ENCODE data around the gene SLC35F4.
"Not testable (repeated sequence)": the region's sequence is repeated elsewhere in the genome, so short reads cannot be mapped to it uniquely, and the experiment has no call there.

Gene SLC35F4

DNA sequence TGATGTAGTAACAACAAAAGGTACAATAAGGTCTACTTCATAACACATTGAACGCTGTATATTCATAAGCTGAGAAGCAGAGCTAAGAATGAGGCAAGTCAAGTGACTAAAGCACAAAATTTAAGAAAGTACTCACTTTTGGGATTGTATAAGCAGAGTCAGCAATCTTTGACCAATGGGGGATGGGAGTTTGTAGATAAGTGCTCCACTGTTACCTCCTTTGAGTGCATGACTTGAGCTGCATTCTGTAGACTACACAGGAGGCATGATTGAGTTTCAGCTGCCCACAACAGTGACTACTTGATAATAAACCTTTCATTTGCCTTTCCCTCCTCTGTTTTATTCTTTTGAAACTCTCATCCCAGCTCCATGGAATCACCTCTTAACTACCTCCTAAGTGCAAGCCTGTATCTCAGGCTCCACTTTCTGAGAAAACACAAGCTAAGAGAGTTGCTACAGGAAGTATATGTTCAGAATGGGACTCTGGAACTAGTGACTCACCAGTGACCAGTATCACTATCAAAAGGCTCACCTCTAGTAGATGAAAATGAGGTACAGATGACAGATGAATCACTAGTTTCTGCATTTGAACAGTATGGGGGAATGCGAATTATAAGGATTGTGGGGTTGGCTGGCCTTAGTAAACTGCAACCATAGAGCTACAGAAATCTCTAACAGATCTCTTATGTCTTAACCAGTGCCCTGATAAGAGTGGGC is 49.2 kb downstream of the SLC35F4 start:
- intact Hi-C loops (cut with DNase I) = no loop called here
- DNase-seq = no peak

DNA sequence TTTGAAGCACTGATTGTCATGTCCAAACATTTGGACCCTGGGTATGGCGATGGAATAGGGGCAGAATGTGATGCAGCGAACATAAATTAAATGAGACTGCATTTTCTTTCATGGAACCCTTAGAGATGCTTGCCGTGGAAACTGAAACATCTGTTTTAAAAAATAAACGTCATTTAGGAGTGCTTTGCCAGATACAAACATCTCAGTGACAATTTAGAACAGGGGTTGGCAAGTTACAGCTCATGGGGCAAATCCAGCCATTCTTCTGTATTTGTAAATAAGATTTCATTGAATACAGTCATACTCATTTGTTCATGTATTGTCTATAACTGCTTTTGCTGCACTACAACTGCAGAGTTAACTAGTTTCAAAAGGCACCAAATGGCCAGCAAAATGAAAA is 51.2 kb downstream of the SLC35F4 start:
- no peak for DNase-seq
- intact Hi-C loops (cut with DNase I) = no loop called here

- no peak for DNase-seq
- intact Hi-C loops (cut with DNase I) = no loop called here
These were observed 53.2 kb downstream of the SLC35F4 start for GRCh38 chr14:57812741-57813140.

DNA sequence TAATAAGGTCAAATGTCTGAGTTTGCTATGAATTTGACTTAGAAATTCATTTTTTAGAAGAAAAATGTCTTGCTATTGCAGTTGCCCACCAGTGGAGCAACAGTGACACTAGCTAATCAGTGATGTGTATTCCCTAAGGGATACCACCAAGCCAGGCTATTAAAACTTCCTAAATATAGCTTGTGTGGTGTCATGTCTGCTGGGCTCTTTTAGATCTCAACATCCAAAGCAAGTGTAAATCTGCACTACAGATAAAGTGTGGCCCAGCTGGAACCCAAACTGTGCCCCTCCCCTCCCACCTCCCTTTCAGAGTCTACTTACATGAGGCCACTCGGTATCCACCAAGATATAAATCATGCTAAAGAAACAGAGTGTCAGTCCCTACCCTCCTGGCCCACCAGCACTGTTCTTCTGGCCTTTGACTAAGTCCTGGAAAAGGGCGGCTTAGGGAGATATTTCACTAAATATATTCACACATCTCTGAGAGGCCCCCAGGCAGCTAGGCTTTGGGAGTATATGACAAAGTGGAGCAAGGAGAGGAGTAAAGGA is 53.8 kb downstream of the SLC35F4 start:
- no peak for DNase-seq

GRCh38 chr14:57809808-57810207 is 56.1 kb downstream of the SLC35F4 start:
- DNase-seq = no peak
- intact Hi-C loops (cut with DNase I) = no loop called here

More for the DNA sequence above, 53.8 kb downstream of the SLC35F4 start:
- intact Hi-C loops (cut with DNase I) = no loop called here

DNA sequence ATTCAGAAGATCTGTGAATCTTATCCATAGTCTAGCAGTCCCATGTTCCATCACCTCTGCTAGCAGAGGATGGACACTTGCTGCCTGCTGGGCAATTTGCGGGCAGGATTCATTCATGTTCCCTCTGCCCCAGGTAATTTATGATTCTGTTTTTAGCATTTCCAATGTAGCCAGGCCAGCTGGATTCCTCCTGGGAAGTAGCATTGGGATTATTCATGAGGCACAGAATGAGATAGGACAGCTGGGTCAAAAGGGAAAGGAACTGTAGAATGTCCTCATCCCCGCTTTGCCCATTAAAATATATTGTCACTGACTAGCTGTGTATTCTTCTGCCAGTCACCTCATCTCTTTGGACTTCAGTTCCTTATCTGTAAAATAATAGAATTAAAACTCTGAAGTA is 68.7 kb downstream of the SLC35F4 start:
- DNase-seq = no peak
- intact Hi-C loops (cut with DNase I) = no loop called here

GRCh38 chr14:57796556-57796955 is 69.3 kb downstream of the SLC35F4 start:
- intact Hi-C loops (cut with DNase I) = no loop called here
- DNase-seq = no peak

GRCh38 chr14:57785058-57785457 is 80.8 kb downstream of the SLC35F4 start:
- intact Hi-C loops (cut with DNase I) = no loop called here
- no peak for DNase-seq

DNA sequence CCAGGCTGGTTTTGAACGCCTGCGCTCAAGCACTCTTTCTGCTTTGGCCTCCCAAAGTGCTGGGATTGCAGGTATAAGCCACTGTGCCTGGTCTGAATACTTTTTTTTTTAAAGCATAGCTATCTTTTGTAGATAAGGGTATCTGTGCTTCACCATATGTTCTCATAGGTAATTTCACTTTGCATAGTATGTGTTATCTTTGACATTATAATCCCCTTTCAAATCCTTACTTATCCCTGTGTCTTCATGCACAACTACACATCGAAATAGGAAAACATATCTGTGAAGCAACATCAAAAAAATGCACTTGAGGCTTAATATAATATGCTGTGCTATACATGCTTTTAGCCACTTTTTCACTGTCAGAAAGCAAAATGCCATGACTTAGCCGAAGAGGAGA is 94.1 kb downstream of the SLC35F4 start:
- no peak for DNase-seq

DNA sequence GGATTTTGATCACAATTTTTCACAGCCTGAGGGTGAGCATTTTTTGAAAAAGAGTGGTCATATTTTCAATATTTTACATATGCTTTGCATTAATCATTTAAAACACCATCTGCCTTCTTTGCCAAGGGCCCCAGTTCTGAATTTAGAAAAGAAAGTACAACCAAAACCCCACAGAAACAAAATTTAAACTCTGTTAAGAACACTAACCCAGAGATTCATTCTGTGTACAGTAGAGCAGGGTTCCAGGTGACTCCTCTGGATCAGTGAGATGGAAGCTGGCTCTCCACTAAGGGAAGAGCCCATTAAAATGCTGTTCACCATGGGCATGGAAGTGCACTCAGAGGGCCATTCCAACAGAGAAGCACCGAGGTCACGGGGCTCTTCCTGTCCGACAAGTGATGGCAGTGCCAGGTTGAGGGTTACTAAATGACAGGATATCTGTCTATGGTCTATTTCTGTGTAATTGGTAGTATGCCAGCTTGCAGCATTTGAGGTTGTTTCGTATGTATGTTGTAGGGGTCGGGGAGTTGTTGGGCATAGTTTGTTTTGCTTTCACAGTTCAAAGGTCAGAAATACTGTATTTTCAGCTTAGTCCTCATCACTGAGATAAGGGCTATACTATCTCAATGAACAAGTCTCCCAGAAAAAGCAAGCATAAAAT is 95.9 kb downstream of the SLC35F4 start:
- intact Hi-C loops (cut with DNase I) = no loop called here
- DNase-seq = no peak

More for the DNA sequence above, 94.1 kb downstream of the SLC35F4 start:
- intact Hi-C loops (cut with DNase I) = no loop called here

- no peak for DNase-seq
- intact Hi-C loops (cut with DNase I) = no loop called here
These were observed 104.1 kb downstream of the SLC35F4 start for GRCh38 chr14:57761800-57762199.

DNA sequence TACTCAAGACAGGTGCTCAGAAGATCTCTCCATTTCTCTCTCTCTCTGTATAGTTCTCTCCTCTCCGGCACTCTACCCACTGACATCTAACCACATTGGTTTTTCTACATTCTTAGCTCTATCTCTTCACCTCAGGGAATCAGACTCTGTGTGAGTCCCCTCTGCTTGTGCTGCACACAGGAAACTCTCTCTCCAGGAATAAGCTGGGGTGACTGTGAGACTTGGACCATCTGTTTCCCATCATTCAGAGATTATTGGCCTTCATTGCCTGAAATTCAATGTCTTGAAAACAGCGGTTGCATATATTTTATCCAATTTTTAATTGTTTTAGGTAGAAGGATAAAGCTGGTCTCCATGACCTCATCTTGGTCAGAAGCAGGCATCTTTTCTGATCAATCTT is 105.0 kb downstream of the SLC35F4 start:
- DNase-seq = no peak
- intact Hi-C loops (cut with DNase I) = no loop called here

- DNase-seq = no peak
- intact Hi-C loops (cut with DNase I) = no loop called here
These were observed 110.8 kb downstream of the SLC35F4 start for GRCh38 chr14:57755018-57755521.

DNA sequence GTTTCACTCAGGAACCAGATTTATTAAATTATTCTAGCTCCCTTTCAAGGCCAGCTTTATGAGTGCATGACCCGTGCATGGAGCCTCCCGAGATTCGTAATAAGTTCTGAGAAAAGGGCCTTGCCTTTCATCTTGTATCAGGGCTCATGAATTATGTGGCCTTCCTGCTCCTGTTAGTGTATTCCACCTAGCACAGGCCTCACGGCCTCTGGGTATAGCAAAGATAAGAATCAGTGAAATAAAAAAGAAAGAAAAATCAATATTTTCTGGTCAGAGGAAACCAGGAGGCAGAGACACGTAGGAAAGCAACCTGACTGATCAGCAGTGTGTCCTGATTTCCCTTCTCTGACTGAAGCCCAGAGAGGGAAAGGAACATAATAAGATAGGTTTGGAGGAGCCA is 111.4 kb downstream of the SLC35F4 start:
- intact Hi-C loops (cut with DNase I) = no loop called here
- DNase-seq = no peak

DNA sequence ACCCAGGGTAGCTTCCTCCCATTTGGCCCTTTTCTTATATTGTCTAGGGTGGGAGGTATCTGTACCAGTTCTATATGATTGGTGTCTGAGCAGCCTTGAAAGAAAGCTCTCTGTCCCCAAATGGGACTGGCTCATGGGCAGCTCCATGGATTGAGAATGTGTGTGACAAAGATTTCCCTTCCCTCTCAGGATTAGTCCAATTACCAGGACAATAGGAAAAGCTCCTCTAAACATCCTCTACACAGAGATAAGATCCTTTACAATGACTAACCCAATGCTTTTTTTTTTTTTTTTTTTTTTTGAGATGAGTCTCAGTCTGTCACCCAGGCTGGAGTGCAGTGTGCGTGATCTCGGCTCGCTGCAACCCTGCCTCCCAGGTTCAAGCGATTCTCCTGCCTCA is 112.1 kb downstream of the SLC35F4 start:
- intact Hi-C loops (cut with DNase I) = no loop called here

GRCh38 chr14:57752142-57752695 is 113.7 kb downstream of the SLC35F4 start:
- intact Hi-C loops (cut with DNase I); DNase-seq: not testable (repeated sequence)

More for the DNA sequence above, 112.1 kb downstream of the SLC35F4 start:
- no peak for DNase-seq

DNA sequence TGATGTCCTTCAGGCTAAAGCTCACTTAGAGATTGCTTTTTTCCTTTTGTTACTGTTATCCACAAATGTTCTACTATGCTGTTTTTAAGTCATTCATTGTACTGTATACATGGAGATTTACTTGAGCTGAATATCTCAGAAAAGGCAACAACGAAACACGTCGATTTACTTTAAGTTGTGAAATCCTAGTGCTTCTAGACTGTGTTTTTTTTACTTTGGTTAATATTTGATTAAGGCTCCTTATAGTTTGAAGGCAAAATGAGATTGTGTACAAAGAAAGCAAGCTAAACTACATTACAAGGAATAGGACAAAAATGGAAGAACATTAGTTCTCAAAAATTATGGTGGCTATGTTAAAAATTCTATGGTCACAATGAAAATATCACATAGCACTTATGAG is 114.5 kb downstream of the SLC35F4 start:
- no peak for DNase-seq

DNA sequence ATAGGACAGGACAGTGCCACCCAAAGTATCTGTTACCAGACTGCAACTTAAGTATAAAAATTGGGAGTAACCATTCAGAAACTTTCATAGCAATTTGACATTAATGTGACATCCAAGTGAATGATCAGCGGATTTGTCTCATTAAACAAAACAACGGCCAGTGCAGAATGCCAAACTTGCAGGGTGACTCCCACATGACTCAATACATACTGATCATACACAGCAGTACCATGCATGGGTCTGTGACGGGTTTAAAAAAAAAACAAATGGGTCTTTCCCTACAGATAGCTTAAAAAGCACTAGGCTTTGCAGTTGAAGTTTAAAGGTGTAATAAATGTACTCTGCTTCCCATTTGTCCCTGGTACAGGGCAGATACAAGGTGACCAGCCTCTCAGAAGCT is 116.6 kb downstream of the SLC35F4 start:
- no peak for DNase-seq
- intact Hi-C loops (cut with DNase I) = no loop called here

More for the DNA sequence above, 114.5 kb downstream of the SLC35F4 start:
- intact Hi-C loops (cut with DNase I) = no loop called here

DNA sequence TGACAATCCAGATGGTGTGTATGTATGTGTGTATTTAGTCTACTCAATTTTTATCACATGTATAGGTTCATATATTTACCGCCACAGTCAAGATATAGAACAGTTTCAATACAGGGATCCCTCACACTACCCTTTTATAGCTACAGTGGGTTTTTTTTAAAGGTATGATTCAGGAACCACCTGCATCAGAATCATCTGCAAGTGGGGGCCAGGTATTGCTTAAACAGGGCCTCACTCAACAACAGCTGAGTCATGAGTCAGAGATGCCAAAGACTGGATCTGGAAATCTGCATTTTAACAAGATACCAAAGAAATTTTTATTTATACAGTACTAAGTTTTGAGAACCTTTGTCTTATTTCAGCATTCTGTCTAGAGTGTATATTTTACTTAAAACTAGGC is 117.6 kb downstream of the SLC35F4 start:
- intact Hi-C loops (cut with DNase I) = no loop called here
- DNase-seq = peak in 22 of 42 donors; percentile 3 to 69 (median 20)

DNA sequence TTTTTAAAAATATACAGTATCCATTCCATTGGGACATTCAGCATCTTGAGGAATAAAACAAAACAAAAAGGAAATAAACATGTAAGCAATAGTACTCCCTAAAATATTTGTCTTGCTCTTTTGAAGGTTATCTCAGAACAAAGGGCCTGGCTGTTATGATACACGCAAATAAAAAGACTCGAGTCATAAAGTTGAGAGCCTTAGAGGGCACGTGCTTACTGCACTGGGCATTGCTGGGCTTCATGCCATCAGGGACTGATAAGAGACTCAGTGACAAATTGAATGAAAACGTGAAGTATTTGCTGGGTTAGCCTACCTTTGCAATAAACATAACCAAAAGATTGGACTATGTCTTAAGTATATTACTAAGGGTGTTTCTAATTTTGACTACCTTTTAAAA is 118.9 kb downstream of the SLC35F4 start:
- DNase-seq = no peak
- intact Hi-C loops (cut with DNase I) = no loop called here
